DMS 273 (cell line): Measurements from ENCODE around the gene SNRNP25.
A peak's percentile ranks its signal among the peaks of the same experiment; 100 is the strongest.

Source experiments
- DNase-seq: peaks from one replicate; lab custom pipeline; 2025; ENCODE audit not compliant: unreplicated experiment; lab: John Stamatoyannopoulos, UW

The SNRNP25 gene

DNA sequence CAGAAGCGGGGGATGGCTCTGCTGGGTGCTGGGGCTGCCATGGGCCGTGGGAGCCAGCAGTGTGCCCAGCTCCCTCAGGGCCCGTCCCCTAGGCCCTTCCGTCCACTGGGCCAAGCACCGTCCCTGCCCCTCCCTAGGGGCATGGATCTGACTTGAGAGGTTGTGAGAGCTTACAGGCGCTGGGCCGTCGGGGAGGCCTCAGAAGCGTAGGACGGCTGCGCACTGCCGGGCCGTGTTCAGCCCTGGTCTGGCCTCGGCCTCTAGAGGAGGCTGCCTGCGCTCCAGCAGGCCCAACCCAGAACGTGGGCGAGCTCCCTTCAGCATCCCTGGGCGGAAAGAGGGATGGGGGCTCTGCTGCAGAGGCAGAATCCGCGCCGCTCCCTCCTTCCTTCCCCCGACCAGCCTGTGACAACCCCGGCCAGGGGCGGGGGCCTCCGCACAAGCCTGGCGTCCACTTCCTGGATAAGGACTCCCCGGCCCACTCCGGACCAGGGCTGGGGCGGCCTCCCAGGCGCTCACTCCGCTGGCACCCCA, 23.7 kb downstream of the SNRNP25 start:
- peak; percentile 54 for DNase-seq

DNA sequence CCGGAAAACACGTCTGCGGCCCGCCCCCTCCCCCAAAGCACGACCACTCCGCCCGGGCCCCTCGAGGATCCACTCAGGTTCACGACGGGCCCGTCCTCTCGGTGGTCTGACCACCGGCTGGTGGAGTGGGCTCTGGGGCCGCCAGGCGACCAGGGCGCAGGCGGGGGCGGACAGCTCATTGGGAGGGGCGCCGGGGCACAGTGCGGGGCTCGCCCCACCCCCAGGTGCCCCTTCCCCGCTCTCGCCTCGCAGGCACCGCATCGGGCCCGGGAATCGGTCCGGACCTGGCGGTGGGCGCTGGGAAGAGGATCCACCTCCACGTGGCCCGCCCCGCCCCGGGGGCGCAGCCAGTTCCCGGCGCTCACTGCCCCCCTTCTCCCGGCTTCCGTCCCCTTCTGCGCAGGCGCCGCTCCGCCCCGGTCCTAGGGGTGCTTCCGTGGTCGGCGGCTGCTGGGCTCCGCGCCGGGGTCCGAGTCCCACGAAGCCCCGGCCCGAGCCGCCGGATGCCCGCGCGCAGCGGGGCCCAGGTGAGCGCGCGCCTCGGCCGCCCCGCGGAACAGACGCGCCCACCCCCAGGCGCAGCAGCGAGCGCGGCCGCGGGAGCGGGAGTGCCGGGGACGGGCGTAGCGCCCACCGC, 24.3 kb downstream of the SNRNP25 start, which contains the start of gene MPG:
MPG (plus strand) TSS at position 419 of the 637 bp plus-strand sequence; CDS start at position 504, 85 bp downstream.
- DNase-seq: peak; percentile 89

DNA sequence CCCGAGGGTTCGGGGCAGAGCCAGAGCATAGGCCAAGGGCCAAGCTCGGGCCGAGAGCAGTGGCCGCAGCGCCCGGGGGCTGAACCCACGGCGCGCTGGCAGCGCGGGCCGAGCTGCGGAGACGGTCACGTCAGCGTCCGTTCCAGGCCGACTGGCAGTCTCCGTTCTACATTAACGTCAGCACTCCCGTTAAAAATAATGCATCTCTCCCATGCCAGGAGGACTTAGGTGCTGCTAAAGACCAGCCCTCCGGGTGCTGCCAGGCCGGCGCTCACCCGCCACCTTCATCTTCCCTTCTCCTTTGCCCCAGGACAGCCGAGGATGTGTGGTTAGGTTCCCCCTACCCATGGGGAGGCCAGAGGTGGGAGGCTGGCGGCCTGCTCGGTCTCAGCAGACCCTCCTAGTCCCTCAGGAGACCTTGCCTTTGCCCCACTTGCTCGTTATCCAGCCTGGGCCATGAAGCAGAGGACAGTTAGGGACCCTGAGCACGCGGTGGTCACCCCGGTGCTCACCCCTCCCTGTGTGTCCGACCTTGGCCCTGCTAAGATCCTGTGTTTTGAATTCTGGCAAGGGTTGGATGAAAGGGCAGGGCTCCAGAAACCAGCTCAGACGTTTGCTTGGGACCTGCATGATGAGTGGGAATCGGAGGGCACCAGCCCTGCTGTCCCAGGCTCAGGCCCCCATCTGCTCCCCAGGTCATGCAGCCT, 25.0 kb downstream of the SNRNP25 start:
- peak; percentile 57 for DNase-seq

DNA sequence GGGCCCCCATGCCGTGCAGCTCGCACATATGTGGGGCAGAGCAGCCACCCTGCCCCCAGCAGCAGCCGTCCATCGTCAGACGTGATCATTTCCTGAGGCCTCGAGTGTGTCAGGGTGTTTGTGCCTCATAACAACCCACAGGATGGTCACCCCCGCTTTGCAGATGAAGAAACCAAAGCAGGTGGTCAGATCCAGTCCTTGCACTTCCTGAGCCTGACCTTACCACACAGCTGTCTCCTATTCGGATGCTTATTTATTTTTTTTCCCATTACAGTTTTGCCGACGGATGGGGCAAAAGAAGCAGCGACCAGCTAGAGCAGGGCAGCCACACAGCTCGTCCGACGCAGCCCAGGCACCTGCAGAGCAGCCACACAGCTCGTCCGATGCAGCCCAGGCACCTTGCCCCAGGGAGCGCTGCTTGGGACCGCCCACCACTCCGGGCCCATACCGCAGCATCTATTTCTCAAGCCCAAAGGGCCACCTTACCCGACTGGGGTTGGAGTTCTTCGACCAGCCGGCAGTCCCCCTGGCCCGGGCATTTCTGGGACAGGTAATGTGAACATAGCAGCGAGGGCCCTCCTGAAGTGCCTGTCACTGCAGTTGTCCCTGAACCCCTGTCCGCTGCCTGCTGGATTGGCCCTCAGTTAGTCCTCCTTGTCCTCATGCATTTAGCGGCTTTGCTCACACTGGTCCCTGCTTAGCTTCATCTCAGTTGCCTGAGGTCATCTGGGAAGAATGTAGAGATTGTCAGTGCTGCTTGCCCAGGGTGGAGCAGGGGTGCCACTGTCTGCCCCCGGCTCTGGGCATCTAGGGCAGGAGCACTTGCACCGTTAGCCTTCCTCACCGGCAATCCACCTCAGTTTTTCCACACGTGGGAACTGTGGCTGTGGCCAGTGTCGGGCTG, 25.8 kb downstream of the SNRNP25 start:
- DNase-seq: no peak

DNA sequence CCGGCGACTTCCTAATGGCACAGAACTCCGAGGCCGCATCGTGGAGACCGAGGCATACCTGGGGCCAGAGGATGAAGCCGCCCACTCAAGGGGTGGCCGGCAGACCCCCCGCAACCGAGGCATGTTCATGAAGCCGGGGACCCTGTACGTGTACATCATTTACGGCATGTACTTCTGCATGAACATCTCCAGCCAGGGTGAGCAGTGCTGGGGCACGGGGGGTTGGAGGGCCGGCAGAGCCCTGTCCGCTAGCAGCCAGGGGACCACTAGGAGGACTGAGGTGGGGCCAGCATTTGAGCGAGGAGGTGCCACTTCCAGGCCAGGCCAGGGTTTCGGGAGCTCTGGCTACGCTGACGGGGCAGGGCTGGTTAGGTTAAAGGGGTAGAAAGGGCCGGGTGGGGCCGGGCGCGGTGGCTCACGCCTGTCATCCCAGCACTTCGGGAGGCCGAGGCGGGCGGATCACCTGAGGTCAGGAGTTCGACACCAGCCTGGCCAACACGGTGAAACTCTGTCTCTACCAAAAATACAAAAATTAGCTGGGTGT, 29.5 kb downstream of the SNRNP25 start:
- no peak for DNase-seq

DNA sequence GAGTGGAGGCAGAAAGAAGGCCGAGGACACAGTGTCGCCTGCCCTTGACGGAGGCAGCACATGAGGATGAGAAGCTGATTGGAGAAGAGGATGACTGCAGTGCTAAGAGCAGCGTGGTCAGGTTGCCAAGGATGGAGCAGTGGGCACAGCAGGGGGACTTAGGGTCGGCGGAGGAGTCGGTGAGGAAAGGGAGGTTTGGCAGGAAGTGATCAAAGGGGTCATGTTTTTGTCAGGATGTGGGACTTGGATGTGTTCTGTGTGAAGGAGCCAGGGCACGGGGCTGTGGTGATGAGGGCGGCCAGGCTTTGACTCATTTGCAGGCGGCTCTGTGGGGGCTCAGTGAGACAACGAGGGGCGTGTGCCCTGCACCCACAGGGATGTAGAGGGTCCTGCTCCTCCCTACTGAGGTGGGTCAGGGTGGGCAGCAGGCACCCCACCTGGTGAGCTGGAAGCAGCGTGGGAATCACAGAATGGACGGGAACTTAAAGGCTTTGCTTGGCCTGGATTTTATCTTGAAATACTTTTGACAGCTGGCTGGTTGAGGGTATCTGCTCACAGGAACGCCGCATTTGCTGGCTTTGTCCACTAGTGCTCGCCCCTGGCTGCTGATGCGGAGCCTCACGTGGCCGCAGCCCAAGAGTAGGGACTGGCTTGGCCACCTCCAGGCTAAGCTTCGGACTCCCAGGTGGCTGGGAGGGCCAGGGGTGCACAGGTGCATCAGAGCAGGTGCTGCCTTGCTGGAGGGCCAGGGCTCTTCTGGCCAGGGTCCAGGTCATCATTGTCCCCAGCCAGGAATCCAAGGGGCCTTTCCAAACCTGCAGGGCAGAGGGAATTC, 30.4 kb downstream of the SNRNP25 start:
- DNase-seq: peak; percentile 40

DNA sequence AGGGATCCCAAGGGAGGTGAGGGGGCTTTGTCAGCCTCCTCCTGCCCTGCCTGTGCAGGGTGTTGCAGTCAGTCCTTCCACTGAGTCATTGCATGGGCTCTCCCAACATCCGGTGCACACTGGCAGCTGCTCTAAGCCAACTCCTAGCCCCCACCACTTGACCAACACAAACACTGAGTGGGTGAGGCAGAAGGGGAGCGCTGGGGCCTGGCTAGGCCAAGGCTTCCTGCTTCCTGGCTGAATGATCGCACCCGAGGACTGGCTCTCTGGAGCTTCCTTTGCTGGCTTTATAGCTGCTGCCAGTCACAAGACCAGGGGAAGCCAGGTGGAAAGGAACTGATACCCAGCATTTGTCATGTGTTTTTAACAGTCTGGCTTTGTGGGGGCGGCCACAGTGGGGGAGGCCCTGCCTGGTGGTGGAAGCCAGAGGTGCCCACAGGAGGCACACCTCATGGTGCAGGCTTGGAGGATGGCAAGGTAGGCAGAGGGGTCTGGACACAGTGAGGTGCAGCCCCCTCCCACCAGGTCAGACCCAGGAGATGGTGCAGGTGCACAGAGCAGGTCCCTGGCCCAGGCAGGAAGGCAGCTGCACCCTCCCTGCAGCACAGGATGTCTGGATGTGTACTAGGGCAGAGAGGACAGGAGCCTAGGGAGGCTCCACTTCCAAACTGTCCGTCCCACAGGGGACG, 31.2 kb downstream of the SNRNP25 start:
- DNase-seq: peak; percentile 60

DNA sequence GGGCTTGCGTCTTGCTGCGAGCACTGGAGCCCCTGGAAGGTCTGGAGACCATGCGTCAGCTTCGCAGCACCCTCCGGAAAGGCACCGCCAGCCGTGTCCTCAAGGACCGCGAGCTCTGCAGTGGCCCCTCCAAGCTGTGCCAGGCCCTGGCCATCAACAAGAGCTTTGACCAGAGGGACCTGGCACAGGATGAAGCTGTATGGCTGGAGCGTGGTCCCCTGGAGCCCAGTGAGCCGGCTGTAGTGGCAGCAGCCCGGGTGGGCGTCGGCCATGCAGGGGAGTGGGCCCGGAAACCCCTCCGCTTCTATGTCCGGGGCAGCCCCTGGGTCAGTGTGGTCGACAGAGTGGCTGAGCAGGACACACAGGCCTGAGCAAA, 31.8 kb downstream of the SNRNP25 start:
- no peak for DNase-seq

DNA sequence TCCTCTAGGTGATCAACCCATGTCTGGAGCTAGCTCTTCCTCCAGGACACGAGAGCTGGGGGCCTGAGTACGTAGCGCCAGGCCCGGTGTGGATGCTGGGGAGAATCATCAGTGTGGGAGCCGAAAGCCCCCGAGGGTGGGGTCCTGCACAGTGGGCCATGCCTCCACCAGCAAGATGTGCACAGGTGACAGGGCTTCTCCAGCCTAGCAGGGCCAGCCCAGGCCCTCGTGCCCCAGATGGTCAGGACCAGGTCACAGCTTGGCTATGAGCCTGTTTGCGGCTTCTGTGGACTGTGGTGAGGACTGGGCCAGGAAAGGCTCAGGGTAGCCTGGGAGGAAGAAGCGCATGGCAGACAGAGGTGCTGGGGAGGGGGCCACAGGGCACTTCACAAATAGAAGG, 32.2 kb downstream of the SNRNP25 start:
- DNase-seq: no peak

DNA sequence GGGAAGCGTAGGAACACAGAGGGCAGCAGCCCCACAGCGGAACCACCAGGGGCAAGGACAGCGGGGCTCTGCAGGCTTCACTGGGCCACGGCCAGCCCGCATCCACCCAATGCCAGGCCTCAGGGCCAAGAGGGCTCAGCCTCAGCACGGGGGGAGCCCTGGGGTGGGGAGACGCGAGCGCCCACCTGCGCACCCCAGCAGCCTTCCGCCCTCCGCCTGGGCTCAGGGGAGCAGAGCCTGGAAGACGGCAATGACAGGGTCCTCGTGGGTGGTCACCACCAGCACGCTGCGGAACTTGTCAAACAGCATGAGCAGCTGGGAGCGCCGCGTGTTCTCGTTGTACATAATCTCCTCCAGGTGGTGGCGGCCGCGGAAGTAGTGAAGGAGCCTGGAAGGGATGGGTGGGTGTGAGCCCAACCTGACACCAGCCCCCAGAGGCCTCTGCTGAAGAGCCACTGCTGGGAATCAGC, 32.9 kb downstream of the SNRNP25 start:
- DNase-seq: no peak

DNA sequence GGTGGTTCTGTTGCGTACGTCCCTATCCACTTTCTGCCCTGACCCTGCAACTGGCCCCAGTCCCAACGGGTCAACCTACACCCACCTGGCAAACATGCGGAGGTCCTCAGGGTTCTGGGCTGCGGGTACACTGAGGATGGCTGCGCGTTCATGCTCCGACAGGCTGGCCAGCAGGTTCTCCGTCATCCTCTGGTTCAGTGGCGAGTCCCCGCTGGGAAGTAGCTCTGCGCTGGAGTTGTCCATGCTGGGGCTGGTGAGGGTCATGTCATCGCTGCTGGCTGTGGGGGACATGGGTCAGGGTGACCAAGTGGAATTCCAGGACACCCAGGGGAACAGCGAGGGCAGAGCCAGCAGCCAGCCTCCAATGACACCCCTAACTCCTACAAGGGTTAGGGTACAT, 35.0 kb downstream of the SNRNP25 start:
- no peak for DNase-seq

DNA sequence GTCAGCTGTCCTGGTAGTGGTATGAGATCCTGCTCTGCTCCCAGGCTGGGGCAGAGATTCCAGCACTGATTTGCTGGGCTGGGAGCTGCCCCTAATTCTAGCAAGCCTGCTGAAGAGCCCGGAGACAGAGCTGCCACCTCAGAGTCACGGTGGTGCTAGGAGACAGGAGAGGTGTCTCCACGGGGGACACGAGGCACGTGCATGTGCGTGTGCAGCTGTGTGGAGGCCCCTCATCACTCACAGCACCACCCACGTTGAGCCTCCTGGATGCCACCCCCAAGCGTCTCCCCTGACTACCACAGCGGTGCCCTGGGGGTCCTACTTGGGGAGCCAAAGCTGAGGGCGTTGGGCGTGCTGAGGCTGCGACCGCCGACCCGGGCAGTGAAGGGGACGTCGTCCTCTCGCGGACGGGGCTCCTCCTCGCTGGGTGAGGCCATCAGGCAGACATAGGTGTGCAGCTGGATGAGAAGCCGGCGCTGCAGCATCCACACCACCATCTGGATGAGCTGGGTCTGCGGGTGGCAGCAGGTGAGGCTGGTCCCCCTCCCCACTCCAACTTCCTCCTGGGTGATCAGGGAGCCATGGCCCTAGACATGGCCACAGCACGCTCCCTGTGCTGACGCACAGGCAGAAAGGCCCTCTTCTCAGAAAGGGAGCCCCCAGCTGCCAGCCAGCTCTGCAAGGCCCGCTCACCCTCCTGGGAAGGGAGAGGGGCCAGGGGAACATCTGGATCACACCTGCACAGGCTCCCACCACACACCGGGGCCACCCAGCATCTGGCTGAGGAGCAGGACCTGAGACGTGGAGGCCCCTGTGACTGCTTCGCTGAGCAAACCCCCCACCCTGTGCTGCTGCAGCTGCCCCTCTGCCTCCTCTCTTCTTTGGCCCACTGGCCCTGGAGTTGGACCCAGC, 36.0 kb downstream of the SNRNP25 start:
- no peak for DNase-seq

DNA sequence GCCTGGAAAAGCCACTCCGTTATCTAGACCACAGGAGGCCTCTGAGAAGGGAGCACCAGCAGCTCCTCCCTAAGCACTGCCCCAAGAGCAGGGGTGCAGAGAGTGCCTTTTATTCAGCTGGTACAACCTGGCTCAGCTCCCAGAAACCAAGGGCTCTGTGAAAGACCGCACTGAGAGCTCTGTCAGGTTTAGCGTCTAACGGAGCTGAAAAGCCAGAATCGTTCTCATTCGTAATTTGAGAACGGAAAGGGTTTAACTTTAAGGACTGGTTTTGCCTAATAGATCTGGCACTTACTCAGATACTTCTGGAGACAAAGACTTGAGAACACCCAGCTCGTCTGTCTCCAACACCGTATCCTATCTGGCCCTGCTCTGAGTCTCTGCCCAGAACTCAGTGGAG, 37.9 kb downstream of the SNRNP25 start:
- peak; percentile 71 for DNase-seq

DNA sequence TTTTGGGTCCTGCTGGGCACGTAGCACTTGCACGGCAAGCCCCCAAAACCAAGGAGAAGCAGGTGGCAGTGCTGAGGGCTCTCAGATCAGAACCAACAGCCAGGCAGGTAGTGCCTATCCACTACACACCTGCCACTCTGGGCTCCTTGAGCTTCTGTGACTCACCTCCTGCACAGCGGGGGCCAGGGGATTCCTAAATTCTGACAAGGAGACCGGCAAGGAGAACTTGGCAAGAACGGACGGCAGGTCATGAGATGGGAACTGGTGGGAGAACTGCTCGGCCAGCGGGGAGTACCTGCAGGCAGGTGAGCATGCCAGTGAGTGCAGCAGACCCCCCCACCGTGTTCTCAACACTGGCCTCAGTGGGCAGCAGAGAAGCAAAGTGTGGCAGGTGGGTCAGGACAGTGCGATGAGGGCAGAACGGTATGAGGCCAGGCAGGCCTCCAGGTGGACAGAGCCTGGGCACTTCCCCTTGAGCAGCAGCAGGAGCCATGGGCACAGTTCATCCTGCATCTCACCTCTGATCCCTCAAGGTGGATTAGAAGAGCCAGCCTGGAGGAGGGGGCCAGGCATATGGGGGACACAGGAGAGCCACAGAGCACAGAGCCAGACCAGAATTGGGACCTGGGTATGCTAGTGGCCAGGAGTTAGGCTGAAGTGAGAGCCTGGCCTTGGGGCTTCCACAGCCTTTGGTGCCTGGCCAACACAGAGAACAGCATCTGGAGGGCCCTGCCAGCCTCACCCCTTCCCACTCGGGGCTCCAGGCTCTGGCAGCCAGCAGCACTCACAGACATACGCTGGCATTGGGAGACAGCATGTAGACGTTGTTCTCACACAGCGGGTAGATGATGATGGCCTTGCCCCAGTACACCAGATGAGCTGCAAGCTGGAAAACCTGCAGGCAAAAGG, 39.1 kb downstream of the SNRNP25 start:
- DNase-seq: peak; percentile 70

DNA sequence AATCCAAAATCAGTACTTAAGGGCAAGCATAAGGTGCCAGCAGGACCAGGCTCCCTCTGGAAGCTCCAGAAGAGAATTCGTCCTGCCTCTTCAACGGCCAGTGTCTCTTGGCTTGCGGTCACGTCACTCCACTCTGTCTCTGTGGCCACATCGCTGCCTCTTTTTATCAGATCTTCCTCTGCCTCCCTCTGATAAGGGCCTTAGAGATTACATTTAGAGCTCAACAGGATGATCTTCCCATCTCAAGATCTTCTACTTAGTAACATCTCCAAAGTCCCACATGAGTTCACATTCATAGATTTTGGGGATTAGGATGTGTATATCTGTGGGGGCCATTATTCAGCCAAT, 41.3 kb downstream of the SNRNP25 start:
- no peak for DNase-seq

DNA sequence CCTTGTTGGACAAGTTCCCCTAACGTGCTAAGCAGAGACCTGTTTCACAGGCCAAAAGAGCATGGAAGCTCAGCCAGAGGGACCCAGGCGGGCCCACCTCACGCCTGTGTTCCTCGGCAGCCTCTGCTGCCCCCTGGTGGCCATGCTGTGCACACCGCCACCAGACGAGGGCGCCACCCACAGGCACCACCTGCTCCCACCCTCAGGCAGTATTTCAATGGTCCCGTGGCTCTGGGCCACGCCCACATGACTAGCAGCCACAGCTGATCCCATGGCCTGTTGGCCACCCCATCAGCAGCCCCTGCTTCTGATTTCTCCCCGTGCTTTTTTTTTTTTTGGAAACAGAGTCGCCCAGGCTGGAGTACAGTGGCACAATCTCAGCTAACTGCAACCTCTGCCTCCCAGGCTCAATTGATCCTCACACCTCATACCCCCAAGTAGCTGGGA, 43.3 kb downstream of the SNRNP25 start:
- DNase-seq: peak; percentile 95

DNA sequence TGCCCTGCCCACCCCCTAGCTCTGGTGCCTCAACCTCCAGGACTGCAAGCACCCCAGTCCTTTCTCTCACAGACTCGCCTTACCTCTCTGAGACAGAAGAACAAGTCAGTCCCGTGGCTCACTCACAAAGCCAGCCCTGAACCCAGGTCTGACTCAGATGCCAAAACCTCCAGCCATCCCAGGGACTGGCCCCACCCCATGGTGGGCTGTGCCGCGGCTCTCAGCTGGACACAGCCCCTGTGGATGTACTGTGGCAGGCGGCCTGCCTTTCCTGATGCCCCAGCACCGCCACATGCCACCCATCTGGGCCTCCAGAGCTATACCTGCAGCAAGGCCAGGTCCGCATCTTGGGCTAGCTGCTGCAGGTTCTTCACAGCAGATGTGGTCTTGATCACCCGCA, 44.2 kb downstream of the SNRNP25 start:
- DNase-seq: no peak

DNA sequence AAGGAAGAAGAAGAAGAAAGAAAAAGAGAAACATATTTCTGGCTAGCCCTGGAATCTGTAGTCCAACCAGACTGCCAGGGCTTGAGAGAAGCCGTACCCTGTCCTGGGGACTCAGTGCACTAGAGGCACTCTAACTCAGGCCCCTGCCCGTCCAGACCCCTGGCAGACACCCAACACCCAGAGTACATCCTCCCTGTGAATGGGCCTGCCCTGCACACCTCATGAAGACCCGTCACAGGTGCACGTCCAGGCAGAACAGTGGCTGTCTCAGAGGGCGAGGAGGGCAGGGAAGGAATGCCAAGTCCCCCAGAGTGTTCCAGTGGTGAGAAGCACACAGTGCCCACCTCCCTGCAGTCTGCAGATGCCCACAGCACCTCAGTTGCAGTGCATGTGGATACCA, 47.4 kb downstream of the SNRNP25 start:
- DNase-seq: no peak
